ENCODE results near the gene PLSCR2.

- no peak for TF ChIP-seq CTCF (conservative IDR thresholded peaks at IDR 0.05; ENCODE audit: low read depth, low read length)
- no peak for TF ChIP-seq EZH2 (IDR thresholded peaks at IDR 0.05; ENCODE audit: low read length, unreplicated experiment)
- TF ChIP-seq EZH2phosphoT487 (IDR thresholded peaks at IDR 0.05; ENCODE audit: borderline replicate concordance, low read length), result no peak
Measured at GRCh38 chr3:146403792-146404191, 65.6 kb downstream of the PLSCR2 start.

All from PC-3 (cell line).